Activated B cell treated with CpG ODN at 0.5 μM for 24 hours (primary cell): ENCODE data around the gene GATAD2A. TPM values are rescaled to one million over a fixed set of nuclear protein-coding genes. Genes with fewer than 3 reads are reported as not detected.

Source experiments
- ATAC-seq: fragments of 200-7000 bp; cut with Tn5 transposase; one replicate; pipeline ENCODE4 v1.10.0; 2021; ENCODE audit warnings: low read depth, mild to moderate bottlenecking, moderate library complexity
- CTCF ChIA-PET: fragments of 350-600 bp; sonication (Branson Sonifier 250); formaldehyde crosslinking; loops from one replicate; lab custom pipeline; 2021; ENCODE audit warnings: antibody characterized with exemption; lab: Charles Lee
- POLR2A ChIA-PET: fragments of 350-600 bp; sonication (Branson Sonifier 250); formaldehyde crosslinking; loops from one replicate; lab custom pipeline; 2021; ENCODE audit warnings: antibody characterized with exemption; lab: Charles Lee
- DNase-seq: peaks from one replicate; pipeline ENCODE4 v3.0.0; 2022
- H3K27ac Mint-ChIP-seq: one replicate; pipeline ENCODE4 v1.8.0; 2020; ENCODE audit warnings: mixed read lengths
- H3K27me3 Mint-ChIP-seq: one replicate; pipeline ENCODE4 v1.8.0; 2021; ENCODE audit warnings: mixed read lengths
- H3K36me3 Mint-ChIP-seq: one replicate; pipeline ENCODE4 v1.8.0; 2021; ENCODE audit warnings: low read depth, mixed read lengths
- H3K4me1 Mint-ChIP-seq: one replicate; pipeline ENCODE4 v1.8.0; 2021; ENCODE audit warnings: mixed read lengths
- H3K4me3 Mint-ChIP-seq: one replicate; pipeline ENCODE4 v1.8.0; 2020; ENCODE audit warnings: mild to moderate bottlenecking, mixed read lengths
- H3K9me3 Mint-ChIP-seq: one replicate; pipeline ENCODE4 v1.8.0; 2020; ENCODE audit warnings: mixed read lengths
- CTCF ChIP-seq: fragments of 200-600 bp; IDR thresholded peaks from one replicate; pipeline ENCODE4 v1.8.0; 2022; ENCODE audit warnings: antibody characterized with exemption, mild to moderate bottlenecking
- intact Hi-C: fragments of 100-400 bp; cut with micrococcal nuclease; formaldehyde crosslinking; loops from one replicate; pipeline ENCODE4 v1.15.1; 2024
- total RNA-seq: library from RNA; stranded (reverse); gene quantifications from 2 replicates; pipeline ENCODE4 v1.2.3, GENCODE V29; 2022

The GATAD2A gene
- total RNA-seq, 1 donor from 2014 or later = 116 TPM

GRCh38 chr19:19480688-19481087, 75.2 kb downstream of the GATAD2A start:
- no peaks in the 10 kb centered on the region for H3K9me3 Mint-ChIP-seq
- peak overlapping the region; percentile 50 for H3K27ac Mint-ChIP-seq
- POLR2A ChIA-PET = no interaction called here
- CTCF ChIA-PET = no interaction called here
- TF ChIP-seq CTCF = no peak
- H3K4me1 Mint-ChIP-seq = peaks cover 48% of the 10 kb centered on the region
- H3K36me3 Mint-ChIP-seq = peaks cover 42% of the 10 kb centered on the region
- no peak for ATAC-seq
- intact Hi-C loops = no loop called here
- DNase-seq = no peak
- no peak overlapping the region for H3K4me3 Mint-ChIP-seq
- H3K27me3 Mint-ChIP-seq = no peaks in the 10 kb centered on the region

GRCh38 chr19:19482809-19483596, 77.5 kb downstream of the GATAD2A start:
- DNase-seq = no peak
- Mint-ChIP-seq H3K36me3 (peaks cover 31% of the 10 kb centered on the region), H3K27ac (peak overlapping the region; percentile 47), H3K9me3 (no peaks in the 10 kb centered on the region), H3K27me3 (no peaks in the 10 kb centered on the region), H3K4me1 (peaks cover 50% of the 10 kb centered on the region), H3K4me3 (no peak overlapping the region)
- no peak for ATAC-seq
- CTCF ChIA-PET = interaction anchor here (0.8 kb wide), 1 partner anchor 116 kb away, joined by 3 read pairs; no protein-coding TSS in a partner anchor
- POLR2A ChIA-PET = interaction anchor here (1.4 kb wide), 1 partner anchor 78 kb away, joined by 3 read pairs; the partner anchor contains the start of gene GATAD2A
- intact Hi-C loops = no loop called here
- no peak for TF ChIP-seq CTCF

- DNase-seq = peak; percentile 47
- POLR2A ChIA-PET = interaction anchor here (0.5 to 1.7 kb wide), 9 partner anchors 12 to 121 kb away, joined by 3 to 11 read pairs (median 7); partner anchors contain the start of gene GATAD2A
- Mint-ChIP-seq H3K4me3 (peak overlapping the region; percentile 69), H3K36me3 (peaks cover 20% of the 10 kb centered on the region), H3K27ac (peak overlapping the region; percentile 90), H3K4me1 (peaks cover 70% of the 10 kb centered on the region), H3K27me3 (no peaks in the 10 kb centered on the region), H3K9me3 (no peaks in the 10 kb centered on the region)
- TF ChIP-seq CTCF = no peak
- intact Hi-C loops = loop anchor here (1.0 to 2.0 kb wide), 2 partner anchors 25 to 80 kb away; partner anchors contain the start of gene GATAD2A
- CTCF ChIA-PET = interaction anchor here (0.9 to 1.8 kb wide), 3 partner anchors 69 to 118 kb away, joined by 3 to 5 read pairs (median 3); partner anchors contain the start of gene GATAD2A
- peak; percentile 84 for ATAC-seq
Observed at GRCh38 chr19:19485161-19485997, 79.9 kb downstream of the GATAD2A start.

- ChIA-PET POLR2A (interaction anchor here (1.5 to 1.7 kb wide), 2 partner anchors 81 to 121 kb away, joined by 7 to 11 read pairs; partner anchors contain the start of gene GATAD2A), CTCF (interaction anchor here (1.8 kb wide), 1 partner anchor 119 kb away, joined by 5 read pairs; no protein-coding TSS in a partner anchor)
- Mint-ChIP-seq H3K9me3 (no peaks in the 10 kb centered on the region), H3K27ac (peak overlapping the region; percentile 90), H3K27me3 (no peaks in the 10 kb centered on the region), H3K36me3 (peaks cover 20% of the 10 kb centered on the region), H3K4me1 (peaks cover 70% of the 10 kb centered on the region), H3K4me3 (no peak overlapping the region)
- no peak for DNase-seq
- TF ChIP-seq CTCF = no peak
- intact Hi-C loops = loop anchor here (1.0 to 2.0 kb wide), 2 partner anchors 25 to 81 kb away; partner anchors contain the start of gene GATAD2A
- ATAC-seq = no peak
Observed at GRCh38 chr19:19485998-19486290, 80.5 kb downstream of the GATAD2A start.
